Hepatocyte (in vitro differentiated cells): ENCODE measurements around the gene SETBP1. TPM values are rescaled to one million over a fixed set of nuclear protein-coding genes. Genes with fewer than 3 reads are reported as not detected.

Experiments
- DNase-seq: peaks from one replicate; pipeline ENCODE4 v3.0.0-alpha.2; 2016; ENCODE audit warnings: low spot score
- H2AFZ ChIP-seq: fragments of 200-600 bp; sonication (generic); 2 replicates; pipeline ENCODE4 v1.6.0; 2016; ENCODE audit warnings: antibody characterized with exemption, mild to moderate bottlenecking
- H3K27ac ChIP-seq: fragments of 200-600 bp; sonication (generic); 2 replicates; pipeline ENCODE4 v1.5.1; 2016; ENCODE audit warnings: mild to moderate bottlenecking
- H3K27me3 ChIP-seq: fragments of 200-600 bp; sonication (generic); 2 replicates; pipeline ENCODE4 v1.6.1; 2016
- H3K36me3 ChIP-seq: fragments of 200-600 bp; sonication (generic); replicated peaks from 2 replicates; pipeline ENCODE4 v1.5.1; 2016; ENCODE audit warnings: low read depth; ENCODE audit not compliant: insufficient read depth
- H3K4me1 ChIP-seq: fragments of 200-600 bp; sonication (generic); 2 replicates; pipeline ENCODE4 v1.5.1; 2016; ENCODE audit warnings: mild to moderate bottlenecking, moderate library complexity; ENCODE audit not compliant: insufficient read depth
- H3K4me2 ChIP-seq: fragments of 200-600 bp; sonication (generic); 2 replicates; pipeline ENCODE4 v1.6.0; 2016
- H3K4me3 ChIP-seq: fragments of 200-600 bp; sonication (generic); 2 replicates; pipeline ENCODE4 v1.5.1; 2016; ENCODE audit warnings: mild to moderate bottlenecking
- H3K79me2 ChIP-seq: fragments of 200-600 bp; sonication (generic); 2 replicates; pipeline ENCODE4 v1.6.0; 2017; ENCODE audit warnings: mild to moderate bottlenecking
- H3K9me2 ChIP-seq: fragments of 200-600 bp; sonication (generic); replicated peaks from 2 replicates; pipeline ENCODE4 v1.6.0; 2017; ENCODE audit warnings: mild to moderate bottlenecking; ENCODE audit not compliant: insufficient read depth
- H3K9me3 ChIP-seq: fragments of 200-600 bp; sonication (generic); 2 replicates; pipeline ENCODE4 v1.5.1; 2016; ENCODE audit warnings: low read depth, mild to moderate bottlenecking
- H4K20me1 ChIP-seq: fragments of 200-600 bp; sonication (generic); 2 replicates; pipeline ENCODE4 v1.6.0; 2016; ENCODE audit warnings: mild to moderate bottlenecking; ENCODE audit not compliant: insufficient read depth, poor library complexity, severe bottlenecking
- CTCF ChIP-seq: fragments of 200-600 bp; sonication (generic); IDR thresholded peaks from 2 replicates; pipeline ENCODE4 v1.5.1; 2016; ENCODE audit warnings: antibody characterized with exemption, mild to moderate bottlenecking; ENCODE audit not compliant: poor library complexity
- EZH2 ChIP-seq: fragments of 200-600 bp; sonication (generic); IDR thresholded peaks from 2 replicates; pipeline ENCODE4 v1.6.1; 2016; ENCODE audit warnings: antibody characterized with exemption, mild to moderate bottlenecking, borderline replicate concordance
- EZH2phosphoT487 ChIP-seq: fragments of 200-600 bp; sonication (generic); IDR thresholded peaks from one replicate; pipeline ENCODE4 v1.6.1; 2018; ENCODE audit warnings: antibody characterized with exemption, mild to moderate bottlenecking, low read depth, moderate library complexity; ENCODE audit not compliant: unreplicated experiment, severe bottlenecking
- WGBS: methylation state at CpG from one replicate; pipeline ENCODE4 v1.1.6; 2016; ENCODE audit warnings: low lambda C conversion rate; ENCODE audit errors: missing lambda C conversion rate; 5-methylcytosine and 5-hydroxymethylcytosine counted together
- polyA plus RNA-seq: library from polyadenylated mRNA; unstranded; fragments of >200 nt; fragmentation: Nextera tagmentation; extraction: Ambion mirVana; gene quantifications from 2 replicates; pipeline ENCODE4 v1.2.1, GENCODE V29; 2016
- total RNA-seq: library from RNA; depleted of rRNA; stranded (reverse); fragments of >200 nt; gene quantifications from 2 replicates; pipeline ENCODE4 v1.2.3, GENCODE V29; 2014

The SETBP1 gene
- total and polyA plus RNA-seq, 2 experiments from 2014 or later, result 10.3 to 21.1 TPM

- Histone ChIP-seq H3K27ac (no peak overlapping the region), H3K4me2 (no peak overlapping the region), H3K4me1 (no peaks in the 10 kb centered on the region), H3K4me3 (no peak overlapping the region), H3K36me3 (no peaks in the 10 kb centered on the region), H2AFZ (no peak overlapping the region), H3K79me2 (no peaks in the 10 kb centered on the region), H3K27me3 (no peaks in the 10 kb centered on the region), H3K9me2 (no peaks in the 10 kb centered on the region), H3K9me3 (no peaks in the 10 kb centered on the region), H4K20me1 (no peaks in the 10 kb centered on the region)
- no peak for DNase-seq
- WGBS, result 93% methylated on average over 3 of the region's 3 CpGs
- TF ChIP-seq CTCF (no peak), EZH2phosphoT487 (no peak), EZH2 (no peak)
These were observed 315.6 kb downstream of the SETBP1 start for GRCh38 chr18:44996261-44996660.

GRCh38 chr18:44997174-44997573 is 316.5 kb downstream of the SETBP1 start:
- H2AFZ ChIP-seq, result no peak overlapping the region
- no peaks in the 10 kb centered on the region for H3K4me1 ChIP-seq
- 86% methylated on average over 2 of the region's 2 CpGs for WGBS
- no peak overlapping the region for H3K4me2 ChIP-seq
- no peak for TF ChIP-seq EZH2
- H3K9me2 ChIP-seq, result no peaks in the 10 kb centered on the region
- no peak overlapping the region for H3K27ac ChIP-seq
- no peaks in the 10 kb centered on the region for H3K79me2 ChIP-seq
- H3K9me3 ChIP-seq, result no peaks in the 10 kb centered on the region
- no peaks in the 10 kb centered on the region for H3K27me3 ChIP-seq
- H3K36me3 ChIP-seq, result no peaks in the 10 kb centered on the region
- H4K20me1 ChIP-seq, result no peaks in the 10 kb centered on the region
- no peak overlapping the region for H3K4me3 ChIP-seq
- DNase-seq, result no peak

- no peaks in the 10 kb centered on the region for H4K20me1 ChIP-seq
- no peaks in the 10 kb centered on the region for H3K9me3 ChIP-seq
- H3K79me2 ChIP-seq, result no peaks in the 10 kb centered on the region
- no peaks in the 10 kb centered on the region for H3K36me3 ChIP-seq
- no peak overlapping the region for H3K4me2 ChIP-seq
- H3K27ac ChIP-seq, result no peak overlapping the region
- no peak overlapping the region for H3K4me3 ChIP-seq
- no peaks in the 10 kb centered on the region for H3K9me2 ChIP-seq
- no peaks in the 10 kb centered on the region for H3K27me3 ChIP-seq
- no peaks in the 10 kb centered on the region for H3K4me1 ChIP-seq
- TF ChIP-seq CTCF (no peak), EZH2 (no peak)
- 94% methylated on average over 8 of the region's 8 CpGs for WGBS
- no peak for DNase-seq
- no peak overlapping the region for H2AFZ ChIP-seq
These were observed 317.7 kb downstream of the SETBP1 start for GRCh38 chr18:44998360-44998759.

GRCh38 chr18:45004546-45005080 is 323.9 kb downstream of the SETBP1 start:
- 66% methylated on average over 3 of the region's 3 CpGs for WGBS
- H3K27ac ChIP-seq, result no peak overlapping the region

More at GRCh38 chr18:45004546-45005080, 323.9 kb downstream of the SETBP1 start:
- Histone ChIP-seq H3K79me2 (no peaks in the 10 kb centered on the region), H3K4me1 (no peaks in the 10 kb centered on the region), H2AFZ (no peak overlapping the region), H3K9me3 (no peaks in the 10 kb centered on the region), H4K20me1 (no peaks in the 10 kb centered on the region), H3K4me3 (no peak overlapping the region), H3K36me3 (no peaks in the 10 kb centered on the region), H3K27me3 (no peaks in the 10 kb centered on the region), H3K9me2 (no peaks in the 10 kb centered on the region), H3K4me2 (no peak overlapping the region)
- no peak for DNase-seq
- no peak for TF ChIP-seq EZH2
- no peak for TF ChIP-seq CTCF
- no peak for TF ChIP-seq EZH2phosphoT487
